K562 (cell line): ENCODE data around the gene GUCY2C.

Source experiments
- ARID2 ChIP-seq: fragments of 450-650 bp; IDR thresholded peaks from 2 replicates; pipeline ENCODE4 v1.6.1; 2017; ENCODE audit warnings: antibody characterized with exemption, mild to moderate bottlenecking
- SRSF1 ChIP-seq: fragments of 200-400 bp; formaldehyde crosslinking; IDR thresholded peaks from 2 replicates; pipeline ENCODE4 v1.6.1; 2017; ENCODE audit warnings: mild to moderate bottlenecking, low read depth, low read length, moderate library complexity
- TAF1 ChIP-seq: IDR thresholded peaks from 2 replicates; pipeline ENCODE4 v1.6.1; 2011; ENCODE audit warnings: mild to moderate bottlenecking, low read length, moderate library complexity; ENCODE audit not compliant: insufficient read depth, control insufficient read depth, severe bottlenecking; ENCODE audit errors: extremely low read depth

GRCh38 chr12:14563046-14563445 lies 133.4 kb downstream of the GUCY2C start:
- no peak for TF ChIP-seq ARID2
- no peak for TF ChIP-seq SRSF1
- no peak for TF ChIP-seq TAF1
